HG03469 (cell line): ENCODE measurements around the gene SCUBE1.

Experiments used
- ATAC-seq: cut with Tn5 transposase; IDR thresholded peaks from one replicate; pipeline ENCODE4 v1.9.1; 2021; ENCODE audit warnings: mild to moderate bottlenecking, moderate library complexity, moderate number of reproducible peaks; ENCODE audit not compliant: unreplicated experiment

Gene SCUBE1

DNA sequence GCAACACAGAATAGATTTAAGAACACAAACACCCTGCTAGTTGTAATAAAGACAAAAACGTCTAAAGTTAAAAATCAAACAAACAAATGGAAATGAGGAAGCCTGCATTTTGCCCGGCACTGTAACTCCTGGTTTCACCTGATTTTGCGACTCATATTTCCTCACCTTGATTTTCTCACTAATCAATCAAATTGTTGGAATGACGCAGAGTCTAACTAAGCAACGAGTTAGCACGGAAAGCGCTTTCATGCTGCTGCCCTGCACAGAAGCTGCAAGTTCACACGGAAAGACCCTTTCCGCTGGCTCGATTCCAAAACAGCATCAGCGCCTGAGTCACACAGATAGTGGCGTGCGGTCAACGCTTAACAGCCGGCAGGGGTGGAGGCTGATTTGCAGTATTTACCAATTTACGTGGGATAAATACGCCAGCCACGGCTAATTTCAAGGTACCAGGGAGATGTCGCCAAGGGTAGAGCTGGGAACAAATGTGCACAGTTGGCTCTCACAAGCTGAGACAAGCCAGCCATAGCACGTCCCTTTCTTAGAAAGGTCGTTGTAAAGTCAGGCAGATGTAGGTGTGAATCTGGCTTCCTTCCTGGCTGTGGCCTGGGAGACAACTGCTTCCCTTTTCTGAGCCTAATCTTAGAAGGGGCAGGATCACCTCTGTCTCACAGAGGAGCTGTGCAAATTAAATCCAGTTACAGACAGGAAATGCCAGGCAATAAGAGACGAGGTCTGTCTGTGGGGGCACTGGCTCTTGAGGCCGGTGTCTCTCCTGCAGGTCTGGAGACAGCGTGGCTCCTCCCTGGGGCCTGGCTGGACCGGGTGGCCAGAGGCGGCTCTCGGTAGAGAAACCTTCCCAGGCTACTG lies 79.3 kb downstream of the SCUBE1 start:
- no peak for ATAC-seq

DNA sequence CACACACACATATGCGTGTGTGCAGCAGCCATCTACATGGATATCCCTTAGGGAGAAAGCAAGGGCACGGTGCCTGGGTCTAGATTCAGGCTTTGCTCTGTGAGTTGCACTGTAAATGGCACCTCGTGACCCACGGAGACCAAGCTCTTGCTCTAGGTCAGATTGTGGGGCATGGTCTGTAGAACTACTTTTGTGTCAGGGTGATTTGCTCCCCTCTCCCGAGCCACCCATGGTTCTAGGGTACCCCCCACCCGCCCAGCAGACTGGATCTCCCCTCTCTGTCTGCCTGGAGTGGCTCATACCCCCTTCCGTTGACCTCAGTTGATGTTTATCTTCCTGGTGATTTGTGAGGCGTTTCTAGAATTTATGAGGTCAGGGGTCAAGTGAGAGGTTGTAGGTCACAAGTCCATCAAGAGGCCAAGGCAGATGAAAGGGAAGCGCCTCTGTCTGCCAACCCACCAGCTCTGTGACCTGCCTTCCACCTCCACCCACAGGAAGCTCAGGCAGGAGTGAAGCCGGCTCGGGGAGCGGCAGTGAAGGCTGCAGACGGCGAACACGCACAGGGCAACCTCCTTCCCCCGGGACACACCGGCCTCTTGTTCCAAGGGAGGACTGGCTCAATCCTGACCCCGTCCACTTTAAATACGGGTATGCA lies 80.1 kb downstream of the SCUBE1 start:
- no peak for ATAC-seq

DNA sequence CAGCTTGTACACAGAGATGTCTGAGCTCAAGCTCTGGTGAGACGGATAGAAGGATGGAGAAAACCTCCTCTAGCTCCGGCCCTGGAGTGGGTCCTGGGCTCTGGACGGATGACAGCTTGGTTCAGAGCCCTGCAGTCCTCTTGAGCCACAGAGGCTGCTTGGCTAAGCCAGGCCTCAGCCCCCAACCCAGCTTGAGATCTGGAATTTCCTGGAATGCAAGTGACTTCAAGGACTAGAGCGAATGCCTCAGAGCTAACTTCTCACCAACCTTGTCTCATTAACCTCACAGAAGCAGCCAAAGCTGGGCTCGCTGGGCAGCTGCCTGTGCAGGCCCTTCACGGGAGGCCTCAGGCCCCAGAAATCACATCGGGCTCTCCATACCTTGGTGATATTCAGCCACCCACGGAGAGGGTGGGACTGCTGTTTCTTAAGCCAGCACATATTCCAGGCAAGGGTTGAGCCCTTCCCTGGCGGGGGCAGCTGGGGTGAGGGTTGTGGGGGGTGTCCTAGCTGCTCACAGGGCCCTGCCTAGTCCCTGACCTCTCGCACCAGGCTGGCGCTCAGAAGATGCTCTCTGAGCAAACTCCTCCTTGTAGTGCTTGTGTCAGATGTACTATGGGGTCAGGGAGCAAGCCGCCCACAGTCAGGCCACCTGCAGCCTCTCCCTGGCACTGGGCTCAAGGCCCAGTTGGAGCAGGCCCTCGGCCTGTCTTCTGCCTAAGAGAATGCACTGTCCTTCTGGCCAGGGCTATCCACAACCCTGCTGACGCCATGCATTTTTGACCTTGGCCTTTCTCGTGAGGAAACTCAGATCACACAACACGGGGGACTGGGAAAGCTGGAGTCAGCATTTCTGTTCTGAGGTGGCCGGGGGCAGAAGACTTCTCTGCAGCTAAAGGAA lies 82.6 kb downstream of the SCUBE1 start:
- ATAC-seq = no peak

DNA sequence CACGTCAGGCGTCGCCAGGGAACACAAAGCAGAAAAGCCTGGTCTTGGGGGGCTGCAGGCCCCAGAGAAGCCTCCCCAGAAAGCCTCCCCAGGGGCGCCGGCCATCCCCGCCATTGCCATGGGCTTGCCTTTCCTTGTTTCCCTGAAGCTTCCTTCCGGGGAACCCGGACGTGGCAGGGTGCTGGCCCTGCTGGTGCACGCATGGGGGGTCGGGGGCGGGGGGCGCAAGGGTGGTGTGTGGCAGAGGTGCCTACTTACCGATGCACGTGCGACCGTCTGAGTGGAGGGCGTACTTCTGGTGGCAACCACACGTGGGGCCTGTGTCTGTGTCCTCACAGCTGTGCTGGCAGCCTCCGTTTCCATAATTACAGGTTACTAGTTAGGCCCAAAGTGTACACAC lies 85.2 kb downstream of the SCUBE1 start:
- no peak for ATAC-seq

DNA sequence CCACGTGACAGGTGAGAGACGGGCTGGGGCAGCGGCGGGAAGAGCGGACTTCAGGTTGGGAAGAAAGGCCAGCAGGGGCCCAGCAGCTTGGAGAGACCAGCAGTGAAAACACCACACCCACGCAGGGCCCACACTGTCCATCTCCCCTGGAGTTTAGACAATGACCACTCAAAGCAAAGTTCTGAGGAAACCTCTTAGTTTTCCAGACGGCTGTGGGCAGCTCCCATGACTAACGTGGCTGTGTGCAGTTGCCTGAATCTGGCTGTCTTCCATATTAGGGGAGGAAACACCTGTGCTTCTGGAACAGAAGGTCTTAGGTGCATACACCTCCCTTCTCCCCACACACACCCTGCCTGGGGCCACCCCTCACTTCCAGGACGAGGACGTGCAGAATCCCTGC lies 85.6 kb downstream of the SCUBE1 start:
- no peak for ATAC-seq

DNA sequence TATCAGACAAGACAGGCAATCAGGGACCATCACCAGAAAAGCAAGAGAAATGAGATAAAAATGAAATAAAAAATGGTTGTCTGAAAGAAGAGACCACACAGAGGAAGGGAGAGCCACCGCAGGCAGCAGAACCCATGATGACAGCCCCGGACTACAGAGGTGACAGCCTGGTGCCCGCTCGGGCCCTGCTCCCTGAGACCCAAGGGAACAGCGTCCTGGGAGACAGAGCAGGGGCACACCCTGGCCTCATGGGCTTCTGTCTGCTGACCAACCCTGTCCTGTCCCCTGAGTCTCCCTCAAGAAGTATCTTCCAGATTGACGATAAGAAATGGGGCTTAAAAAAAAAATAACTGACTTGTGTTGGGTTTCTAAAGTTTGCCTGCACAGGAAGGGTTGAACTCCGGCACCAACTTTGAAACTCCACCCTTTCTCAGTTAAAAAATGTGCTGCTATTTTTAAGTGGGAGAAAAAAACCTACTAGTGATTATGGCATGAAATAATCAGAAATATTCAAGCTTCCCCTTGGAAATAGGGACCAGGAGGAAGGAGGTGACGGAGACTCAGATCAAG lies 86.1 kb downstream of the SCUBE1 start:
- no peak for ATAC-seq

DNA sequence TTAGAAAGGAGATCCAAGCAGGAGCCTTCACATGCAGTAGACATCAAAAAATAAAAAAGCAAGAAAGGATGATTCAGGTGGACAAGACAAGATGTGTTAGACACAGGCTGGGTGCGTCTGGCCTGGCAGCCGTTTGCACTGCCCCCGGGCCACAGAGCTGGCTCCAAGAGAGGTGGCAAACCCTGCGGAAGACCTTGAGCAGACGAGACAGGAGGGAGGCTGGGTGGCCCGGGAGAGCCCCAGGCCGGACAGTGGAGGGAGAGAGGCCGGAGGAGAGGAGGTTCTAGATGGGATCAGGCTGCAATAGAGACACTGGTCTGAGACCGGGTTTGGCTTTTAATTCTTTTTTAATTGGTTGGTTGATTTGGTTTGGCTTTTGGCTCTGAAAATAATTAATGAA lies 86.6 kb downstream of the SCUBE1 start:
- no peak for ATAC-seq

DNA sequence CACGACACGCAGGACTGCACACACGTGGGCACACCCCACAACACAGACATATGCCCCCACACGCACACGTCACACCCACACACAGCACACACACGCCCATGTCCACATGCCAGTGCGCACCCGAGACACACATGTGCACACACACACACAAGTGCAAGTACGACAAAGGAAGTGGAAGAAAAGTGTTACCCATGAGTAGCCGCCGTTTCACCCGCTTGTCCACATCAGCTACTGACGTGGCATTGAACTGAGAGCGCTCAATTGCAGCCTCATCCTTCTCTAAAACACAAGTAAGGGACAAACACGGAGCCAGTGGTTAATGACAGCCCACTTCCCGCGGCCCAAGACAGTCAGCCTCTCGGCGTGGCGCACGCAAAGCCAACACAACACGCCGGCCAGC lies 87.9 kb downstream of the SCUBE1 start:
- no peak for ATAC-seq

DNA sequence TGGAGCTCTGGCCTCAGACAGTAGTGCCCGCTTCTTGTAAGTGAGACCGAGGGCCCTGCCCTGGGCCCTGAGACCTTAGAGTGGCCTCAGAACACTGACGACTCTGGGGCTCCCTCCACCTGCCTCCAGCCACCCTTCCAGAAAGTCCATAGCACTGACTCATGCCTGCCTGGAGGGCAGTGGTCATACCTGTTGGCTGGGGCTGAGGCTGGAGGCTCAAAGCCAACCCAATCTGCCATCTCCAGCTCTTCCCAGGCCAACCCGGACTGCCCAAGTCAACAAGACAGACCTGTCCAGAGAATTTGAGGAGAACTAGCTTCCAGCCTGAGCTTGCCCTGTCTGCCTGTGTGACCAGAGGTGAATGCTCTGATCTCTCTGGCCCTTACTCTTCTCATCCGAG lies 89.3 kb downstream of the SCUBE1 start:
- no peak for ATAC-seq

DNA sequence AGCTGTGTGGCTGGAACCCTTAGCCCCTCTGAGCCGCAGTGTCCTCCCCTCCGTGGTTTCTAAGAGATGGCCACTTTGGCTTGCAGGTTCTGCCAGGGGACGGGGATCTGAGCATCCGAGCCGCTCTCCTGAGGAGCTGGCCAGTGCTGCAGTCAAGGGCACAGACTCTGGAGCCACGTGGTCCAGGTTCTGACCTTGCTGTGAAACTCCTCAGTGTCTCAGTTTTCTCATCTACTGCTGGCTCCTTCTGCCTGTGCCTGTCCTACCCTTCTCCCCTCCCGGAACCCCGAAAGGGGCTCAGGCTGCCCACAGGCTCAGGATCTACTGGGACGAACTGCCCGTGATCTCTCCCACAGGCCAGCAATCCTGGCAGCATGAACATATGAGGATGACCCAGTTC lies 90.9 kb downstream of the SCUBE1 start:
- no peak for ATAC-seq

DNA sequence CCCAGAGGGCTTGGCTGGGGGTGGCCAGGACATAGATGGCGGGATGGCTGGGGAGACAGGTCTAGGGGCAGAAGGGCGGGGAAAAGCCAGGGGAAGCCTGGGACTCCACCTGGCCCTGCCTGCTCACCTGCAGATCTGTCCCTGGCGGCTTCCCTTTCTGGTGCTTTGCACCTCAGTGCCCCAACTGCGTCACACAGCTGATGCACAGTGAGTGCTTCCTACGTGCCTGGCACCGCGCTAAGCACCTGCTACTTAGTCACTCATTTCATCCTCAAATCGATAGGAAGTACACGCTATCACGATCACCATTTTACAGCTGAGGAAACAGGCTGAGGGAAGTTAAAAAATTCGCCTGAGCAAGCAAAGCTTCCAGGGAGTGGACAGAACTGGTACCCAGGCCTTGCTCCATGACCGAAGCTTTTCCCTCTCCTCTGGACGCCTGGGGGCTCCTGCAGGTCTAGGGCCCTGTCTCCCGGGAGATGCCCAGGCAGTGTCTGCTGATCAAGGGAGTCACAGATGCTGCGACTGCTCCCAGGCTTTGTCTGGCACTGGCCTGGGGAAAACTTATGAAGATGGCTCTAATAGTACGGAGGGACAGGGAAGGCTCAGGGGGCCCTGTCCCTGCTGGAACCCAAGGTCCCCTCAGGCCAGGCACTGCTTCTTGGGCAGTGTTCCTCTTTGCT lies 93.2 kb downstream of the SCUBE1 start:
- no peak for ATAC-seq

DNA sequence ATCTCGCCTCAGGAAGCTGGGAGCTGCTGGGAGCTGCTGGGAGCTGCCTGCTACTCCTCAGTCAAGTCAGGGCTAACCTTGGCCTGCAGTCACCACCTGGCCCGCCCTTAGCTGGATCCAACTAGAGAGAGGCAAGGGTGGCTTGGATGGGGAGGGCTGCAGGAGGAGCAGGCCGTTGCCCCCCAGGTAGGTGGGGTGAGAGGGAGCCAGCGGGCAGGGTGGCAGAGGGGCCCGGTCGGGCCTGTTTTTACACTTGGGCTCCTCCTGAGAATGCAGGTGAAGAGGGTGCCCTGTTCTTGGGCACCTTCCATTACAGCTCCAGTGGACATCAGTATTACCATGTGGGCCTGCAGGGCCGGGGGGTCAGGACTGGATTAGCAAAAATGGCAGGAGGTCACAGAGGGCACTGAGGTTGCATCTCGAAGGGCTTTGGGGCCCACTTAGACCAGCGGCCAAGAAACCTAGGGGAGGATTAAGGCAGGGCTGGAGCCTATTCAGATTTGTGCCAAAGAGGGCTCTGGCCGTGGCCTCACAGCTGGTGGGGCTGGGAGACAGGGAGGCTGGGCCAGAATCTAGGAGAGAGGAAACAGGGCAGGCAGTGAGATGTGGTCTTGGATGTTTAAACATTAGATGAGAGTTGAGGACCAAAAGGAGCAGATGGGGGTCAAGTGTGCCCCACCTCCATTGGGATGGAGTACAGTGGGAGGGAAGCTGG lies 95.5 kb downstream of the SCUBE1 start:
- no peak for ATAC-seq

DNA sequence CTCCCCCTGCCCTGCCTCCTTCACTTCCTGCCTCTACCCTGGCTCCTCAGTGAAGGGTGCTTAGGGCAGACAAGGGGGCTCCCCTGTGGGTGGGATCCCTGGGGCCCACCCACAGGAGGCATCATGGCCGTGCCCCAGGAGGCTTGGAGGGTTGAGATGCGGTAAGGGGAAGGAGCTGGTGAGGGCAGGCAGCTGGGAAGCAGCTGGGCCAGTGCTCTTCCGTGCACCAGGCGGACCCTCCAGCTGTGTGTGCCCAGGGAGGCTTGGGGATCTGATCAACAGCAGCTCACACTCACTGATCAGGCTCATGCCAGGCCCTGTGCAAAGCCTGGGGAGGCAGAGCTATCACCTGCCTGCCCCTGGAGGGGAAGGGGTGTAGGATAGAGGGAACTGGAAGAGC lies 97.0 kb downstream of the SCUBE1 start:
- no peak for ATAC-seq

DNA sequence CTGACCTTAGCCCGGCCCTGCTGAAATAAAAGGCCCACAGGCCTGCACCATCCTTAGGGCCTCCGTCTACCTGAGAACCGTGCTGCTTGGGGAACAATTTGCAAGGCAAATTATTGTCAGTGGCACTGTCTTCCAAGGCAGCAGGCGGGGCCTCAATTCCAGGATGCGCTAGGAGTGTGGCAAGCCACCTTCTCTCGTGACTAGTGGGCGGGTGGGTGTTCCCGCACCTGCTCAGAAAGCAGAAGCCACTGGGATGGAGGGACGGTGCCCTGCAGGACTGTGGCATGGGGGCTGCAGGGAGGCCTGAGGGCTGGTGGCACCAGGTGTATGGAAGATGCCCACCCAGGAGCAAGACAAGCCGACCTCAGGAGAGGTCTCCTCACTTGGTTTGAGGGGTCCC lies 97.5 kb downstream of the SCUBE1 start:
- ATAC-seq = no peak

DNA sequence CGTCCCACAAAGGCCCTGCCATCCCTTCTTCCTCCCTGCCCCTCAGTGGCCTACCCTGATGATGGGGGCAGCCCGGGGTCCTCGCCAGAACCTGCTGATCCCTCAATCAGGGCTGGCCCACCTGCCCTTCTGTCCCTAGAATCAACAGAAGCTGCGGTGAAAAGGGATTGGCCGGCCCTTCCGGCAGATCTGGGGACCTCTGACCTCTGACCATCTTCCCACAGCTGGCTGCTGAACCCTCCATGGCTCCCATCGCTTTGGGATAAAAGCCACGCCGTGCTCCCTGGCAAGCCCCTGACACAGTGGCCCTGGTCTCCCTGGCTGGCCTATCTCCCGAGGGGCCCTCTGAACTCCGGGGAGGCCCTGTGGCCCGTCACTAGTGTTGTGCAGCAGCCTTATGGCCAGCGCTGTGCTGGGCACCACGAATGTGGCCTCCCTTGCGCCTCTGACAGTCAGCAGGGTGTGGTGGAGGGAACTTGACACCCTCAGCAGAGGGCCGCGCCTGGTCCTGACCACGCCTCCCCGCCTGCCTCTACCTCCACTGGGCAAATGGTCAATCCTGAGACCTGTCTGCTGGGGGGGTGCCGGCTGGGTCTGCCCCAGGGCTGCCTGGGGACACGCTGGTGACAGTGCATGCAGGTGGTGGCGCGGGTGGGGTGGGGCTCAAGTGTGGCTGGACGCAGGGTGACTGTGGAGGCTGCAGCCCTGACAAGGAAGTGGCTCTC lies 98.2 kb downstream of the SCUBE1 start:
- ATAC-seq = no peak

DNA sequence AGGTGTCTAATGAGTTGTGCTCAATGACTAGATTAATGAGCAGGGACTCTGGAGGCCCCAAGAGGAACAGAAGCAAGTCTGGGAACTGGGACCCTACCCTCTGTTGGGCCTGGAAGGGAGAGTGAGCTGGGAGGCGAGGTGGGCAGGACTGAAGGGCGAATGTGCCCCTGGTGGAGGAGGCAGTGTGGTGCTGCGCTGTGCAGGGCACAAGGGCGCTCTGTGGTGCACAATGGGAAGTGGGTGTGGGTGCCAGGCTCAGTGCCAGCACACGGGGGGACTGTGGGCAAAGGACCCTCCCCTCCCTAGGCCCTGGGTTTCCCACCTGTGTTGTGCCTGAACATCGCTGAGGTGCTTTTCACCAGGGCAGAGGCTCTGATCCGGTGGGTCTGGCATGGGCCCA lies 98.8 kb downstream of the SCUBE1 start:
- no peak for ATAC-seq

DNA sequence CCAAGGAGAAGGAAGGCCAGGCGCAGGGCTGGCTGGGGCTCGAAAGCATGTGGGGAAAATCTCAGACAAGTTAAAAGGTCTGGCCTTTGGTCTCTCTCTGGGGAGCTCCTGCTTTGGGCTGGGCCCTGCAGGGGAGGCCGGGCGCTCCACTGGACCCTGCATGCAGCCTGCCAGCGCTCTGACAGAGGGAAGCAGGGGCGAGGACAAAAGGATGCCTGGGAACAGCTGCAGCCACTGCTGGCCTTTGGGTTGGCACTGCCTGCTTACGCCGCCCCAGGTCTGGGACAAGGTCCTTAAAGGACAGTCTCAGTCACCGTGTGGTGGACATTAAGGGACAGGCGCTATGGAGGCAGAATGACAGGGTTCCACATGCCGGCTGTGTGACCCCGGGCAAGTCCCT lies 99.8 kb downstream of the SCUBE1 start:
- ATAC-seq = no peak

DNA sequence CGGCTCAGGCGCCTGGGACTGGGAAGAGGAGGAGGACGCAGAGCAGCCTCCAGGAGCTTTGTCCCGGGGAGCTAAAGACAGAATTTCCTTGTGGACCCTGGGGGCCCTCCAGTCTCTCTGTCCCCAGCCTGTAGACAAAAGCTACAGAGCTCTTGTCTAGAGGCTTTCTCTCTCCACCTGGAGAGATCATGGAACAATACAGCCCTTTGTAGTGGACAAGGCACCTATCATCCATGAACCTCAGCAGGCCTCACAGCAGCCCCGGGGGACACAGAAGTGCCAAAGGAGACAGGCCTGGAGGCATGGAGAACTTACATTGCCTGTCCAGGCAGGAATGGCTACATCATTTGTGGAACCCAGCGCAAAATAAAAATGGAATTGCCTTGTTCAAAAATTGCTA lies 100.5 kb downstream of the SCUBE1 start:
- ATAC-seq = no peak

DNA sequence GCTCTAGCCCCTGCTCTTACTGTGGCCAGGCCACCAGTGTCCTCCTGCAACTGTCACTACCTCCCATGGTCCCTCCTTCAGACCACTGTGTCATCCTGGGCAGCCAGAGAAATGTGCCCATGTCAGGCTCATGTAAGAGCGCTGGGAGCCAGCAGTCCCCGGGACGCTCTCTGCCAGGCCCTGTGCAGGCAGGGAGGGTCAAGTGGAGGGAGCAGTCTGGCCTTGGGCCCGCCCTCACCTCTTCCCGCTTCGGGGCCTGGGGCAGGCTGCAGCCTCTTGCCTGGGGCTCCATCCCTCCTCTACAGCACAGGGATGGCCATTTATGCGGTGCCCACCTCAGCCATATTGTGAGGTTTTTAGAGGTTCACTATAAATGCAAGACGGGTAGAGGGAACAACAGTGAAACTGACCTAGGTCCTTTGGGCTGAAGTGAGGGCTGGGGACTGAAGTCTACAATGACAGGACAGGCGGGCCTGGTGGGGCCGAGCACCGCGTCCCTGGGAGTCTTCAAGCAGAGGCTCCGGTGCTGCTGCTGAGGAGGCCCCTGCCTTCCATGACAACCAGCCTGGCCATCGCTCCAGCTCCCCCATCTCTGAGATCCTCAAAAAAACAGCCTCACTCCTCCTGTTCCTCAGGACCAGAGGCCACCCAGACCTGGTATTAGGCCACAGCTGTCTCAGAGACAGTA lies 101.3 kb downstream of the SCUBE1 start:
- ATAC-seq = no peak
